GM12801 (cell line): ENCODE data around the gene CCNG2.

Source experiments
- CTCF ChIP-seq: IDR thresholded peaks from one replicate; pipeline ENCODE4 v1.5.1; 2011; ENCODE audit warnings: control low read depth; ENCODE audit not compliant: insufficient read length; ENCODE audit errors: extremely low read depth

The CCNG2 gene

GRCh38 chr4:77156912-77157858, at the start of gene CCNG2:
TSS of gene CCNG2 (plus strand) at chr4:77157207. CDS start at chr4:77158533, 1,326 bp downstream.
- TF ChIP-seq CTCF: no peak

GRCh38 chr4:77110730-77111129, 46.3 kb upstream of the CCNG2 start:
- TF ChIP-seq CTCF: no peak

- TF ChIP-seq CTCF: no peak
Observed at GRCh38 chr4:77113069-77113468, 43.9 kb upstream of the CCNG2 start.

GRCh38 chr4:77117721-77118120, 39.3 kb upstream of the CCNG2 start:
- TF ChIP-seq CTCF: no peak

GRCh38 chr4:77120886-77121508, 36.0 kb upstream of the CCNG2 start:
- no peak for TF ChIP-seq CTCF

GRCh38 chr4:77121736-77122240, 35.2 kb upstream of the CCNG2 start:
- no peak for TF ChIP-seq CTCF

GRCh38 chr4:77122656-77123055, 34.4 kb upstream of the CCNG2 start:
- TF ChIP-seq CTCF: no peak
